ENCODE data around the gene BAIAP2.

The BAIAP2 gene, protein sequence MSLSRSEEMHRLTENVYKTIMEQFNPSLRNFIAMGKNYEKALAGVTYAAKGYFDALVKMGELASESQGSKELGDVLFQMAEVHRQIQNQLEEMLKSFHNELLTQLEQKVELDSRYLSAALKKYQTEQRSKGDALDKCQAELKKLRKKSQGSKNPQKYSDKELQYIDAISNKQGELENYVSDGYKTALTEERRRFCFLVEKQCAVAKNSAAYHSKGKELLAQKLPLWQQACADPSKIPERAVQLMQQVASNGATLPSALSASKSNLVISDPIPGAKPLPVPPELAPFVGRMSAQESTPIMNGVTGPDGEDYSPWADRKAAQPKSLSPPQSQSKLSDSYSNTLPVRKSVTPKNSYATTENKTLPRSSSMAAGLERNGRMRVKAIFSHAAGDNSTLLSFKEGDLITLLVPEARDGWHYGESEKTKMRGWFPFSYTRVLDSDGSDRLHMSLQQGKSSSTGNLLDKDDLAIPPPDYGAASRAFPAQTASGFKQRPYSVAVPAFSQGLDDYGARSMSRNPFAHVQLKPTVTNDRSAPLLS

GRCh38 chr17:81034779-81035520, at the start of gene BAIAP2:
Gene BAIAP2, plus strand, starts transcription at chr17:81035151. Its CDS starts 104 bp downstream, at chr17:81035255.
- DNase-seq: peak; percentile 97

GRCh38 chr17:80986046-80986445, 48.9 kb upstream of the BAIAP2 start:
- DNase-seq: no peak

GRCh38 chr17:80986816-80987475, 48.0 kb upstream of the BAIAP2 start:
- DNase-seq: no peak

DNA sequence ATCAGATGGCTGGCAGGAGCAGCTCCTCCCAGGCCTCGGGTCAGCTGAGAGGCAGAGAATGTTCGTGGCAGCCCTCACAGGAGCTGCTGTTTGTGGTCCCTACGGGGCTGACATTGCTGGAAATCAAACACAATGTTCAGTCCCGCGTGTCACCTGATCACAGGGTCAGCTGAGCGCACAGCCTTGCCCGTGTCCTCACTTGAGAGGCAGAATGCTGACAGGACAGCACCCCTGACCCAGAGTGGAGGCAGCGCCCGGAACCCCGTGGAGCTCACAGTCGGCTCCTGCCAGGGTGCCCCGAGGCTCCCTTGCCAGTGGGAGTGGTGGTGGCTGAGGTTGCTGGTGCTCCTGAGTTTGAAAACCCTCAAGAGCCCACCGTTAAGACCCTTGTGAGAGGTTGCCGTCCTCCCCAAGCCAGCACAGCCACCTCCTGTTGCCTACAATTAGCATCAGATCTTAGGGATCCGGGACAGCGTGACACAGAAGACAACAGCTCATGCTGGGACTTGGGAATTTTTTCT, 47.0 kb upstream of the BAIAP2 start:
- no peak for DNase-seq

DNA sequence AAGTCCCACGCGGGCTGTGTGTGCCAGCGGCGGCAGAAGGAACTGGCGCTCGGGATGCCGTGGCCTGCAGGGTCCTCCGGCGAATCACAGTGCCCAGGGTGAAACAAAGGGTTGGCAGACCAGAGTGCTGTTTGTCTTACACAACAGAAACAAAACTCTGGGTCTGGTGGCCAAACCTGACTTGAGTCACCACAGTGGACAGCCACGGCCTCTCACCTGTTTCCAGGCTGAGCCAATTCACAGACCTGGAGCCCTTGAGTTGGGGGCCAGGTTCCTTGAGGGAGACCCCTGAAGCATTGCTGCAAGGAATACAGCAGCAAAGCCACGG, 45.4 kb upstream of the BAIAP2 start:
- no peak for DNase-seq

GRCh38 chr17:80990921-80991644, 43.9 kb upstream of the BAIAP2 start:
- no peak for DNase-seq

- DNase-seq: peak; percentile 82
Measured at GRCh38 chr17:80991645-80992076, 43.3 kb upstream of the BAIAP2 start, which contains the start of gene CHMP6. Gene CHMP6, plus strand, starts transcription at chr17:80991841. Its CDS starts 78 bp downstream, at chr17:80991919.

DNA sequence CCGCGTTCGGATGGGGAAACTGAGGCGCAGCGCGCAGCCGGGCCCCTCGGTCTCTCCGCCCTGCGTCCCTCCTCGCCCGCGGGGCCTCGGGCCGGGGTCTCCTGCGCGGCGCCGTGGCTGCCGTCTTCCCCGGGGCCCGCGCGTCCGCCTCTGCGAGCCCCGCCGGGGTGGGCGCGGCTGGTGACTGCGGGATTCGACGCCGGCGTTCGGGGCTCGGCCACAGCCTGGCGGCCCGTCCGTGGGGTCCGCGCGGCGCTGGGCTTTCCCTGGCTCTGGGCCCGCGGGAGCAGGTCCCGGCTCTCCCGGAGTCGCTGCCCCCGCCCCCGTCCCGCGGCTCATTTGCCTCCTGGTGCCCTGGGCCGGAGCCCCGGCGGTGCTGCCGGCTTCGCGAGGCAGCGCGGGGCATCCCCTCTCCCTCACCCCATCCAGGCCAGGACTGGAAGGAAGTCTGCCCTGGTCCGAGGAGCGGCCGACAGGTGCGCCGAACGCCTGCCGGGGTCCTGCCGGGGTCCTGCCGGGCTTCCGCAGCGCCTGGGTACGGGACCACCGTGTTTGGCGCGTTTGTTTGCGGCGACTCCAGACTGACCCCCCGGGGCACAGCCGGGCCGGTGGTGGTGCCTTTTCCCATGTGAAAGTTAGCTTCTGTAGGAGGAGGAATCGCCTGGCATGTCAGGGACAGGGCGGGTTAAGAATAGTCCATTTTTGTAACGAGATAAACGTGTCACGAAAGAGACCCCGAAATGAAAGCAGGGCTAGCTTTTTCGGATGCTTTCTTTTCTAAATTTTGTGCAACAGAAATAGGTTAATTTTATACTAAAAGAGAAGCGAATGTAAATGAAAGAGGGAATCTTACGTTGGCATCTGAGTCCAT, 42.6 kb upstream of the BAIAP2 start:
- DNase-seq: no peak

DNA sequence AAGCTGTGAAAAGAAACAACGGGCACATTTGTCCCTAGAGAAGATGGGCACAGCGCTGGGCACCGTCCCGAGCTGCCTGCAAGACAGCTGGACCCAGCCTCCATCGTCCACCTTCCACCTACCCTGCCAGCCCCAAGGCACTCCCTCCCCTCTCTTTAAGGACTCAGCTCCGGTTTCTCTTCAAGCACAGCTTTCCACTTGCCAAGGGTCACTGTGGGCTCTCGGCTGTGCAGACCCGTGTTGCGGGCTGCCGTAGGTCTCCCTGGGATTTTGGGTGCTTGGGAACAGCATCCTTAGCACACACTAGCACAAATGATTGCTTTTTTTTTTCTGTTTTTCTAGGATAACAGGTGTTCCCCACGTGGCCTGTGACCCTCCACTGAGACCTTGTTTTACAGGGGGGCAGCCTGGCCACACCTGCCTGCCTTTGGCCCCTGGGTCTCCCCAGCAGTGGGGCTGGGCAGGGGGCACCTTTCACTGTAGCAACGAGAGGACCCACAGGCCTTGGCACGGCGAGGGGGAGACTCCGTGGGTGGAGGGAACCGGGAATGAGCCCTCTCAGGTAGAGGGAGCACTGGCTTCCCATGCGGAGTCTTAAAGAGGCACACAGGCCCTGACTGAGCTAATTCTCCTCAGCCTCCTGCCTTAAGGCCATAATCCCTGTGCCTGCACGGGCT, 41.9 kb upstream of the BAIAP2 start:
- DNase-seq: no peak

- DNase-seq: no peak
Measured at GRCh38 chr17:80995131-80995530, 39.8 kb upstream of the BAIAP2 start.

DNA sequence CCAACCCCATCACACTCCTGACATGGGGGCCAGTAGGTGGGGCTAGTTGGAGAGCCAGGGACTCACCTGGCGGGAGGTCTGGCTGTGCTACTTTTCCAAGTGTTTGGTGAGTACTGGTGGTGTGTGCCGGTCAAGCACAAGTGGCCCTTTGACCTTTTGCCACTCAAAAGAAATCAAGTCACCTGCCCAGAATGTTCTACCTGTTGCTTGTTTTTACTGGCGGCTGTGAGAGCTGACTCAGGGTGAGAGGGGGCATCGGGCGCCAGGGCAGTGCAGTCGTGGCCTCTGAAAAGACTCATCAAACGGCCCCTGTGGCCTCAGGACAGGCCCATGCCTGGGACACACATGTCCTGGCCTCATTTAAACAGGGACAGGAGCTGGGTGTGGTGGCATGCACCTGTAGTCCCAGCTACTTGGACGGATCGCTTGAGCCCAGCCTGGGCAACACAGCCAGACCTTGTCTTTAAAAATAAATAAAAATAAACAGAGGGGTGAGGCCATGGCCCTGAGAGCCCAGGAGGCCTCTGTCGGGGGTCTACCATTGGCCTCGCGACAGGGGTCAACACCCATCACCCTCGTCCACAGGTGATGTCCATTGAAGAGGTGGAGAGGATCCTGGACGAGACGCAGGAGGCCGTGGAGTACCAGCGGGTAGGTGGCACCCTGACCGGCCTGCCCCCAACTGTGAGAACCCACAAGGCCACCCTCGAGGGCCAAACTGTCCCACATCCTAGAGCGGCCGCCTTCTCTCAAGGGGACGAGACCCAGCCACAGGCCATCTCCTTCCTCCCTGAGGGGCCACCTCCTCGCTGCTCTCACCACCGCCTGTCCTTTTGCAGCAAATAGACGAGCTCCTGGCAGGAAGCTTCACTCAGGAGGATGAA, 38.3 kb upstream of the BAIAP2 start:
- no peak for DNase-seq

GRCh38 chr17:80997424-80998117, 37.4 kb upstream of the BAIAP2 start:
- no peak for DNase-seq

DNA sequence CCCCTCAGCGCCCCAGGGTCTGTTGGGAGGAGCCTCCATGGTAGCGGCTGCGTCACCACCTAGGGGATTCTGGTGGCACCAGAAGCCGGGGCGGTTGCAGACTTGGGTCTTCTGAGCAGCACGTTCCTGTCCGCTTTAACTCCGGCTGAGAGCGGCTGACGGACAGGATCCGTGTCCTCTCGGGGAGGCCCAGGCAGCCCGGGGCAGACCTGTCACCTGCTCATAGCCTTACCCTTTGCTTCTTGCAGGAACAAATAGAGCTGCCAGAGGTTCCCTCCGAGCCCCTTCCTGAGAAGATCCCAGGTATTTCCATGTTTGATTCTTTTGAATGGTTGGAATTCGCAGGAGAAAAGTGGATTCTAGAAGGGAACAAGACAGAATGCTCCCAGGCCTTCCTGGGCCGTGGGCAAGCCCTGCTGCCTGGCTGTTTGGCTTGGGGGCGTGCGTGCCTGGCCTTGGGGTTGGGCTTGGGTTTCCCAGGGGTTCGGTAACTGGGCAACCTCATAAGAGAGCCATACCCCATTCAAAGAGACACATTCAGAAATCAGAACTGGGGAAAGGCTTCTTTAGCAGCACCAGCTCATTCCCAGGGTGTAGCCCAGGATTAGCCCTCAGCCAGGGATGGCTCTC, 36.7 kb upstream of the BAIAP2 start:
- no peak for DNase-seq

DNA sequence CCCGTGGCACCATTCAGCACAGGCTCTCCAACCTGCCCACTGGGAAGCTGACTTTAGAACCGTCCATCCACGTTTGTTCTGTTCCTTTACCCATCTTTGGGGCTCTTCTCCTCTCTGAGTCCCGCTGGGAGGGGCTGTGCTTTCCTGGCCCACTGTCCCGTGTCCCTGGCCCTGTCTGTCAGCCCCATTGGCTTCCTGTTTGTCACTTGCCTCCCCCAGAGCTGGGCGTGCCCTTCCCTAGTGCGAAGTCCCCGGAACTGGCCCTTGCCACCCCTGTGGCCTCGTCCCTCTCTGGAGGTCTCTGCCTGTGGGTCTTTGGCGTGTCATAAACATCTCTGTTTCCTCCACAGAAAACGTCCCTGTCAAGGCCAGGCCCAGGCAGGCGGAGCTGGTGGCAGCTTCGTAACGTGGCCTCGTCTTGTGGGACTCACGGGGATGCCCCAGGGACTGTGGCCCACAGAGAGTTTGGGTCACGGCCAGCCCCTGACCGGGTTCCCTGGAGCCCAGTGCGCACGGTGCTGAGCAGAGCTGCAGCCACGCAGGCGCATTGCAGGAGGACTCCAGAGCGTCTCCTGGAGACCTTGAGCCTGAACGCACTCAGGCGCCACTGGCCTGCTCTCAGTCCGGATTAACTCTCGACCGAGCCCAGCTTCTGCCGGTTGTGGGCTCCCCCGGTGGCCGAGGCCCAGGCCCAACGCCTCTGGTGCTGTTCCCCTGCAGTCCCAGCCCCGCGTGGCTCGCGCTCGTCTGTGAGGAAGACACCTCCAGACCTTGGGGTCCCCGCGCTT, 36.0 kb upstream of the BAIAP2 start:
- no peak for DNase-seq

- no peak for DNase-seq
Measured at GRCh38 chr17:80999536-81000333, 35.2 kb upstream of the BAIAP2 start.

- no peak for DNase-seq
Measured at GRCh38 chr17:81000334-81000630, 34.7 kb upstream of the BAIAP2 start.
